Bladder microvascular endothelial cell (primary cell): ENCODE measurements around the gene ABHD15. TPM values are rescaled to one million over a fixed set of nuclear protein-coding genes. Genes with fewer than 3 reads are reported as not detected.

Source experiments
- total RNA-seq: library from RNA; depleted of rRNA; stranded (reverse); fragments of >200 nt; gene quantifications from 2 replicates; pipeline ENCODE4 v1.2.3, GENCODE V29; 2014

The ABHD15 gene
- 4.4 and 6.7 TPM in 2 replicates for total RNA-seq

GRCh38 chr17:29566473-29567303, at the start of gene ABHD15:
ABHD15 (minus strand) TSS chr17:29567037; CDS start chr17:29566966, 71 bp downstream.

DNA sequence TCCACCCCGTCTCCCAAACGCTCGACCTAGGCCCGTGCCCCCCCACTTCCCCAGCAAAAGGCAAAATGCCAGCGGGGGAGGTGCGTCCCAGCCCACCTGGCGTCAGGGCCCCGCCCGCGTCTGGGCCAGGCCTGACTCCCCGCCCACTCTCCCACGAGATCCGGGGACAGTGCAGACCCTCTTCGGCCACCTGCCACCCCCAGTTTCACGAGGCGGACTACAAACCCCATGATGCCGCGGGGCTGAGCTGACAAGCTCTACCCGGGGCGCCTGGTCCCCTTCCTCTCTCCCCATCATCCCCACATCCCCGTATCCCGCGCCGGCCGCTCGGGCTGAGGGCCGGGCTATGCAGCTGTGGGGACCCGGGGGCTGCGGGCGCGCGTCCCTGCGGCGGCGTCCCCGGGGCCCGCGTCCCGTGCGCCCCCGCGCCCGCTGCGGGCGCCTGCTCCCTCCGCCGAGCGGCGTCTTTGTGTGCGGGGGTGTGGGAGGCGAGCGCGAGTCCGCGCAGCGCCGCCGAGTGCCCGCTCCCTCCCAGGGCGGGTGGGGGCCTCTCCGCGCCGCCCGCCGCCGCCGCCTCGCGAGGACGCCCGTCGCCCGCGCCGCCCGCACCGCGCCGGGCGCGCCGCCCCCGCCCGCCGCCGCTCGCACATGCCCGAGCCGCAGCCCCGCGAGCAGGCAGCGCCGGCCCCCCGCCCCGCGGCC, 26.2 kb upstream of the ABHD15 start, which contains the start of gene ANKRD13B:
Gene ANKRD13B (plus strand): TSS at position 283 of the 702 bp plus-strand sequence. CDS start 490 bp downstream, outside the sequence.

GRCh38 chr17:29589524-29590410, 22.9 kb upstream of the ABHD15 start, which contains the start of gene GIT1:
GIT1 (minus strand) TSS chr17:29589648; CDS start chr17:29589378, 270 bp downstream.

GRCh38 chr17:29568331-29569244, 1.8 kb upstream of the ABHD15 start, which contains the start of gene TP53I13:
TP53I13 (plus strand) TSS chr17:29568701; CDS start chr17:29568759, 58 bp downstream.

Other genes starting within 250 kb of the ABHD15 start
- gene TAOK1, start 176.7 kb downstream of the ABHD15 start, total RNA-seq = 34.3 and 74.1 TPM in 2 replicates
- gene TP53I13, start 1.7 kb upstream of the ABHD15 start, total RNA-seq = 25.9 and 30.8 TPM in 2 replicates
- gene GIT1, start 22.6 kb upstream of the ABHD15 start, total RNA-seq = 32.2 and 63.2 TPM in 2 replicates
- 3.1 and 9.1 TPM in 2 replicates for gene ANKRD13B, start 26.1 kb upstream of the ABHD15 start, total RNA-seq
- gene CORO6, start 55.9 kb upstream of the ABHD15 start, total RNA-seq = 1.1 and 2.5 TPM in 2 replicates